ENCODE measurements around the gene METTL5.

METTL5 gene

GRCh38 chr2:169775354-169775753, 49.4 kb downstream of the METTL5 start:
- Histone ChIP-seq H3K4me3 (no peak overlapping the region), H3K9me3 (no peaks in the 10 kb centered on the region), H3K4me1 (peaks cover 0 to 6% (median 0%) of the 10 kb centered on the region in 4 donors), H3K27me3 (no peaks in the 10 kb centered on the region), H3K36me3 (no peaks in the 10 kb centered on the region), H3K27ac (no peak overlapping the region)
- DNase-seq, result no peak
- intact Hi-C loops (cut with DNase I; ENCODE audit: low total_unique reads), result no loop called here
- no peak for TF ChIP-seq CTCF (IDR thresholded peaks at IDR 0.05)

DNA sequence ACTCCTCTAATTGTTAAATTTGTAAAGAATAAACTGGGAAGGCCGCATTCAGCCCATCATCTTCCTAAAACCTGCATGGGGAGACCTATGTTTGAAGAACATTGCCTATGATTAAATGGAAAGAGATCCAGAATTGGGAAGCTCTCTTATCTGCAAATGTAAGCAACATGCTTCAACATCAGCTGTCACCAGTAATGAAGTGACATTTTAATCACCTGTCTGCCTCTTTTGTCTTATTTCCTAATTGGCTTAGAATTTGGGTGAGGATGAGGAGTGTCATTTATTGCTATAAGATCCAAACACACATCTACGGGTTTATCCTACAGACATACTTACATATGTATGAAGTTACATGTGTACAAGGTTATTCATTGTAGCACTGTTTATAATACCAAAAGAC, 52.1 kb downstream of the METTL5 start:
- DNase-seq, result no peak
- intact Hi-C loops (cut with DNase I; ENCODE audit: low total_unique reads), result no loop called here
- TF ChIP-seq CTCF (IDR thresholded peaks at IDR 0.05), result no peak
- no peaks in the 10 kb centered on the region for H3K9me3 ChIP-seq
- H3K27ac ChIP-seq, result no peak overlapping the region
- H3K4me1 ChIP-seq, result peaks cover 0 to 14% (median 8%) of the 10 kb centered on the region in 4 donors
- H3K27me3 ChIP-seq, result peaks cover 0 to 13% of the 10 kb centered on the region in 2 donors
- H3K36me3 ChIP-seq, result no peaks in the 10 kb centered on the region
- no peak overlapping the region for H3K4me3 ChIP-seq

GRCh38 chr2:169771612-169772011, 53.1 kb downstream of the METTL5 start:
- H3K4me1 ChIP-seq, result peaks cover 0 to 14% (median 8%) of the 10 kb centered on the region in 4 donors
- no peaks in the 10 kb centered on the region for H3K9me3 ChIP-seq
- no peak overlapping the region for H3K4me3 ChIP-seq
- DNase-seq, result no peak
- no peaks in the 10 kb centered on the region for H3K36me3 ChIP-seq
- peaks cover 0 to 14% of the 10 kb centered on the region in 2 donors for H3K27me3 ChIP-seq
- no peak overlapping the region for H3K27ac ChIP-seq
- TF ChIP-seq CTCF (IDR thresholded peaks at IDR 0.05), result no peak
- intact Hi-C loops (cut with DNase I; ENCODE audit: low total_unique reads), result no loop called here

GRCh38 chr2:169771021-169771420, 53.7 kb downstream of the METTL5 start:
- Histone ChIP-seq H3K36me3 (no peaks in the 10 kb centered on the region), H3K4me1 (peaks cover 0 to 12% (median 8%) of the 10 kb centered on the region in 4 donors), H3K4me3 (no peak overlapping the region), H3K9me3 (no peaks in the 10 kb centered on the region), H3K27me3 (peaks cover 0 to 14% of the 10 kb centered on the region in 2 donors), H3K27ac (no peak overlapping the region)
- intact Hi-C loops (cut with DNase I; ENCODE audit: low total_unique reads), result no loop called here
- TF ChIP-seq CTCF (IDR thresholded peaks at IDR 0.05), result no peak
- DNase-seq, result no peak

- no peak overlapping the region for H3K27ac ChIP-seq
- peaks cover 0 to 14% of the 10 kb centered on the region in 2 donors for H3K27me3 ChIP-seq
- DNase-seq, result no peak
- peaks cover 0 to 11% (median 6%) of the 10 kb centered on the region in 4 donors for H3K4me1 ChIP-seq
- H3K9me3 ChIP-seq, result no peaks in the 10 kb centered on the region
- intact Hi-C loops (cut with DNase I; ENCODE audit: low total_unique reads), result no loop called here
- TF ChIP-seq CTCF (IDR thresholded peaks at IDR 0.05), result no peak
- no peaks in the 10 kb centered on the region for H3K36me3 ChIP-seq
- H3K4me3 ChIP-seq, result peak overlapping the region; percentile 24 to 42
Observed at GRCh38 chr2:169768262-169768995, 56.3 kb downstream of the METTL5 start.

Data from tibial artery (tissue), 4 donors.